H1 (cell line): ENCODE results near the gene BCAS3. TPM values are rescaled to one million over a fixed set of nuclear protein-coding genes. Genes with fewer than 3 reads are reported as not detected.

Source experiments
- CTCF ChIA-PET: fragments of 300-600 bp; sonication (Branson Sonifier 250); formaldehyde crosslinking; loops from one replicate; lab custom pipeline; 2021; ENCODE audit not compliant: partially characterized antibody; lab: Charles Lee
- POLR2A ChIA-PET: fragments of 300-600 bp; sonication (Branson Sonifier 250); formaldehyde crosslinking; loops from one replicate; lab custom pipeline; 2021; ENCODE audit warnings: inconsistent platforms; ENCODE audit not compliant: partially characterized antibody; lab: Charles Lee
- DNase-seq, 2 experiments: peaks; one replicate each; pipeline versions ENCODE4 v3.0.0 to v3.0.0-alpha.2; 2010 to 2022; ENCODE audit warnings: low spot score in 2 of 2, low read depth in 1 of 2, mixed read lengths in 1 of 2
- FAIRE-seq: peaks from 2 replicates; lab custom pipeline; 2011; peaks lifted over from hg19 to GRCh38; lab: Jason Lieb, UNC
- H2AFZ ChIP-seq: 2 replicates; pipeline ENCODE4 v1.8.1; 2012; ENCODE audit warnings: low read length, inconsistent platforms
- H2AK5ac ChIP-seq: 2 replicates; pipeline ENCODE4 v1.6.1; 2013; ENCODE audit warnings: low read depth, low read length
- H2BK120ac ChIP-seq: replicated peaks from 2 replicates; pipeline ENCODE3; 2013; ENCODE audit warnings: low read depth, low read length, inconsistent platforms
- H2BK12ac ChIP-seq: 2 replicates; pipeline ENCODE4 v1.6.1; 2013; ENCODE audit warnings: low read depth, low read length
- H2BK15ac ChIP-seq: 2 replicates; pipeline ENCODE4 v1.6.1; 2013; ENCODE audit warnings: low read length
- H2BK20ac ChIP-seq: 2 replicates; pipeline ENCODE4 v1.6.1; 2013; ENCODE audit warnings: low read length
- H2BK5ac ChIP-seq: 2 replicates; pipeline ENCODE4 v1.6.1; 2013; ENCODE audit warnings: low read depth, low read length
- H3K14ac ChIP-seq: 2 replicates; pipeline ENCODE4 v1.6.1; 2013; ENCODE audit warnings: inconsistent platforms; ENCODE audit not compliant: insufficient read length
- H3K18ac ChIP-seq: 2 replicates; pipeline ENCODE4 v1.6.1; 2013; ENCODE audit warnings: low read length; ENCODE audit errors: extremely low read depth
- H3K23ac ChIP-seq: 2 replicates; pipeline ENCODE4 v1.6.1; 2013; ENCODE audit warnings: inconsistent platforms; ENCODE audit not compliant: insufficient read length
- H3K23me2 ChIP-seq: 2 replicates; pipeline ENCODE4 v1.6.1; 2013; ENCODE audit warnings: low read depth, low read length
- H3K27ac ChIP-seq: 2 replicates; pipeline ENCODE4 v1.6.1; 2011; ENCODE audit warnings: low read depth, low read length, inconsistent platforms
- H3K27me3 ChIP-seq, 4 experiments: replicated peaks in 1 of 4; 1 replicate in 1 of 4; 2 replicates in 3 of 4; pipeline versions ENCODE4 v1.6.1 to v1.8.1; 2011 to 2013; ENCODE audit warnings: low read length in 3 of 4, mild to moderate bottlenecking in 3 of 4, inconsistent platforms in 2 of 4, mixed read lengths in 2 of 4, moderate library complexity in 1 of 4; ENCODE audit not compliant: control insufficient read depth in 3 of 4, insufficient read depth in 3 of 4; ENCODE audit errors: extremely low read depth in 1 of 4
- H3K36me3 ChIP-seq, 4 experiments: 2 replicates each; pipeline versions ENCODE4 v1.6.1 to v1.8.1; 2011 to 2013; ENCODE audit warnings: mild to moderate bottlenecking in 4 of 4, low read length in 3 of 4, moderate library complexity in 2 of 4, control low read depth in 1 of 4, inconsistent platforms in 1 of 4; ENCODE audit not compliant: insufficient read depth in 4 of 4, control insufficient read depth in 2 of 4
- H3K4ac ChIP-seq: replicated peaks from 2 replicates; pipeline ENCODE3; 2013; ENCODE audit warnings: low read length, low read depth, mixed read lengths, inconsistent platforms; ENCODE audit not compliant: insufficient read length
- H3K4me1 ChIP-seq, 4 experiments: replicated peaks in 1 of 4; 1 replicate in 1 of 4; 2 replicates in 3 of 4; pipeline versions ENCODE4 v1.6.1 to v1.8.1; 2011 to 2013; ENCODE audit warnings: low read length in 3 of 4, inconsistent platforms in 2 of 4, mixed read lengths in 1 of 4; ENCODE audit not compliant: insufficient read depth in 4 of 4, control insufficient read depth in 3 of 4
- H3K4me2 ChIP-seq, 2 experiments: 2 replicates each; pipeline versions ENCODE4 v1.6.1 to v1.8.1; 2011 to 2013; ENCODE audit warnings: low read depth in 2 of 2, low read length in 2 of 2, control low read depth in 1 of 2, inconsistent platforms in 1 of 2, mild to moderate bottlenecking in 1 of 2; ENCODE audit not compliant: insufficient read depth in 1 of 2
- H3K4me3 ChIP-seq, 4 experiments: fragments of 200-600, 300-600 bp in 1 of 4; sonication (generic), shearing (Covaris generic), sonication (Bioruptor Twin) in 1 of 4; 2 replicates each; pipeline versions ENCODE4 v1.5.1 to v1.8.1; 2011 to 2016; ENCODE audit warnings: low read length in 4 of 4, low read depth in 3 of 4, control low read depth in 2 of 4, inconsistent platforms in 2 of 4, mild to moderate bottlenecking in 2 of 4, mixed read lengths in 1 of 4, moderate library complexity in 1 of 4; ENCODE audit not compliant: insufficient read depth in 2 of 4; ENCODE audit errors: extremely low read depth in 1 of 4
- H3K56ac ChIP-seq: replicated peaks from 2 replicates; pipeline ENCODE3; 2013; ENCODE audit warnings: low read depth, mild to moderate bottlenecking, mixed read lengths, low read length, inconsistent platforms; ENCODE audit not compliant: insufficient read length
- H3K79me1 ChIP-seq: 2 replicates; pipeline ENCODE4 v1.6.1; 2013; ENCODE audit warnings: low read depth, low read length, control low read depth
- H3K79me2 ChIP-seq, 2 experiments: 2 replicates each; pipeline versions ENCODE4 v1.6.1 to v1.8.1; 2012 to 2013; ENCODE audit warnings: low read length in 2 of 2, mild to moderate bottlenecking in 2 of 2, inconsistent platforms in 1 of 2; ENCODE audit not compliant: insufficient read depth in 2 of 2, control insufficient read depth in 1 of 2
- H3K9ac ChIP-seq, 4 experiments: replicated peaks in 1 of 4; 1 replicate in 1 of 4; 2 replicates in 3 of 4; pipeline versions ENCODE4 v1.6.1 to v1.8.1; 2011 to 2013; ENCODE audit warnings: low read depth in 3 of 4, low read length in 3 of 4, control low read depth in 2 of 4, mild to moderate bottlenecking in 2 of 4, moderate library complexity in 2 of 4, inconsistent platforms in 1 of 4; ENCODE audit errors: extremely low read depth in 1 of 4
- H3K9me3 ChIP-seq, 2 experiments: 2 replicates each; pipeline versions ENCODE4 v1.6.1 to v1.8.1; 2012 to 2013; ENCODE audit warnings: mild to moderate bottlenecking in 2 of 2, moderate library complexity in 2 of 2, control low read depth in 1 of 2, inconsistent platforms in 1 of 2, low read depth in 1 of 2, low read length in 1 of 2, mixed read lengths in 1 of 2; ENCODE audit not compliant: insufficient read depth in 2 of 2
- H4K20me1 ChIP-seq, 2 experiments: replicated peaks in 1 of 2; 2 replicates each; pipeline versions ENCODE3 to v1.8.1; 2011 to 2013; ENCODE audit warnings: inconsistent platforms in 2 of 2, low read length in 2 of 2, mild to moderate bottlenecking in 1 of 2; ENCODE audit not compliant: insufficient read depth in 2 of 2, control insufficient read depth in 1 of 2
- H4K5ac ChIP-seq: 2 replicates; pipeline ENCODE4 v1.6.1; 2013; ENCODE audit warnings: low read length, low read depth, mixed read lengths, inconsistent platforms; ENCODE audit not compliant: insufficient read length
- H4K8ac ChIP-seq: 2 replicates; pipeline ENCODE4 v1.8.0; 2013; ENCODE audit warnings: mild to moderate bottlenecking, moderate library complexity, low read length, inconsistent platforms; ENCODE audit not compliant: insufficient read depth; ENCODE audit errors: extremely low read depth
- H4K91ac ChIP-seq: replicated peaks from 2 replicates; pipeline ENCODE3; 2013; ENCODE audit warnings: low read length, mixed read lengths, inconsistent platforms; ENCODE audit not compliant: insufficient read length
- ASH2L ChIP-seq: fragments of 200-600, 300-600 bp; sonication (generic); IDR thresholded peaks from one replicate; pipeline ENCODE4 v1.7.1; 2017; ENCODE audit warnings: low read length
- GTF2F1 ChIP-seq: IDR thresholded peaks from 2 replicates; pipeline ENCODE4 v1.6.1; 2012; ENCODE audit warnings: low read depth, low read length, improper control_type of control experiment, borderline replicate concordance
- HDAC2 ChIP-seq, 2 experiments: fragments of 300-600 bp in 1 of 2; sonication (generic) in 1 of 2; IDR thresholded peaks; 2 replicates each; pipeline ENCODE4 v1.6.1; 2011 to 2012; ENCODE audit warnings: low read depth in 2 of 2, low read length in 2 of 2, mild to moderate bottlenecking in 2 of 2, moderate library complexity in 2 of 2, borderline replicate concordance in 1 of 2, inconsistent platforms in 1 of 2
- HDAC6 ChIP-seq: IDR thresholded peaks from one replicate; pipeline ENCODE4 v1.7.1; 2012; ENCODE audit warnings: low read depth, mild to moderate bottlenecking, inconsistent platforms, low read length, moderate library complexity
- JUND ChIP-seq: IDR thresholded peaks from 2 replicates; pipeline ENCODE4 v1.6.1; 2011; ENCODE audit warnings: mild to moderate bottlenecking, improper control_type of control experiment, low read length
- KDM5A ChIP-seq: fragments of 200-600 bp; IDR thresholded peaks from 2 replicates; pipeline ENCODE4 v1.7.1; 2012; ENCODE audit warnings: mild to moderate bottlenecking, low read length, inconsistent platforms, mixed read lengths
- NRF1 ChIP-seq: IDR thresholded peaks from 2 replicates; pipeline ENCODE4 v1.6.1; 2011; ENCODE audit warnings: mild to moderate bottlenecking, low read depth, low read length, improper control_type of control experiment
- SIRT6 ChIP-seq: IDR thresholded peaks from one replicate; pipeline ENCODE4 v1.7.1; 2012; ENCODE audit warnings: low read length, inconsistent platforms
- WGBS, 2 experiments: shearing (Covaris generic) in 1 of 2; methylation state at CpG; one replicate each; pipeline versions ENCODE4 v1.1.6 to v1.1.7; 2013 to 2015; ENCODE audit warnings: low lambda C conversion rate in 2 of 2, mixed read lengths in 2 of 2, inconsistent platforms in 1 of 2, low coverage in 1 of 2, missing lambda C conversion rate in 1 of 2; ENCODE audit not compliant: insufficient replicate concordance in 2 of 2, insufficient coverage in 1 of 2, insufficient read length in 1 of 2; ENCODE audit errors: extremely low coverage in 1 of 2, missing lambda C conversion rate in 1 of 2; 5-methylcytosine and 5-hydroxymethylcytosine counted together
- polyA plus RNA-seq, 7 experiments: library from polyadenylated mRNA; depleted of rRNA in 3 of 7; stranded (reverse) in 5 of 7; unstranded in 2 of 7; fragments of >200 nt in 5 of 7; fragments of 200-250 nt in 2 of 7; gene quantifications; 1 replicate in 5 of 7; 2 replicates in 1 of 7; 4 replicates in 1 of 7; pipeline versions ENCODE4 v1.2.1 to v1.2.3, GENCODE V29; 2011 to 2013; ENCODE audit warnings: missing spikeins in 2 of 7, mixed read lengths in 2 of 7
- total RNA-seq: library from RNA; stranded (reverse); fragmentation: NEBNext Ultra II Directional; extraction: Animal tissue kit (Norgen Biotek cat#: 25700); gene quantifications from 2 replicates; pipeline ENCODE4 v1.2.1, GENCODE V29; 2021
- TF ChIP-seq, protein P1 (sequence below): IDR thresholded peaks from 2 replicates; pipeline ENCODE4 v1.6.1; 2011; ENCODE audit warnings: low read depth, mild to moderate bottlenecking, low read length; ENCODE audit not compliant: insufficient read depth
- TF ChIP-seq, protein P2 (sequence below): IDR thresholded peaks from 2 replicates; pipeline ENCODE4 v1.6.1; 2011; ENCODE audit warnings: low read length, improper control_type of control experiment
- TF ChIP-seq, protein P3 (sequence below): IDR thresholded peaks from 2 replicates; pipeline ENCODE4 v1.6.1; 2012; ENCODE audit warnings: low read length, inconsistent platforms

Gene BCAS3
- total and polyA plus RNA-seq, 2 of the 8 experiments (the other 6 are each of a cell fraction or from before 2014, with no cell fraction given) = 9.9 to 13.3 TPM

- no peak overlapping the region for H2AFZ ChIP-seq
- DNase-seq (no peak), FAIRE-seq (no peak)
- no peak overlapping the region for H2BK120ac ChIP-seq
- H2BK20ac ChIP-seq = no peak overlapping the region
- H3K4me2 ChIP-seq = no peak overlapping the region
- no peak overlapping the region for H3K27ac ChIP-seq
- H4K91ac ChIP-seq = no peak overlapping the region
- 53% methylated on average over 3 of the region's 3 CpGs; no CpG with 5 or more reads in 1 of the 2 experiments for WGBS, 2 experiments
- H3K9ac ChIP-seq = no peak overlapping the region
- H3K4me1 ChIP-seq = no peaks in the 10 kb centered on the region
- H2BK15ac ChIP-seq = no peak overlapping the region
- H3K23me2 ChIP-seq = no peaks in the 10 kb centered on the region
- H4K8ac ChIP-seq = no peak overlapping the region
- H3K4ac ChIP-seq = no peak overlapping the region
- no peaks in the 10 kb centered on the region for H3K79me1 ChIP-seq
- H3K14ac ChIP-seq = no peak overlapping the region
- H3K36me3 ChIP-seq = no peaks in the 10 kb centered on the region
- H3K18ac ChIP-seq = no peak overlapping the region
- no peaks in the 10 kb centered on the region for H3K9me3 ChIP-seq
- H3K79me2 ChIP-seq = no peaks in the 10 kb centered on the region
- H2AK5ac ChIP-seq = no peak overlapping the region
- H2BK5ac ChIP-seq = no peak overlapping the region
- CTCF ChIA-PET = interaction anchor here (0.6 to 1.2 kb wide), 3 partner anchors 10 to 539 kb away, joined by 3 to 5 read pairs (median 3); no protein-coding TSS in a partner anchor
- H2BK12ac ChIP-seq = no peak overlapping the region
- H4K5ac ChIP-seq = no peak overlapping the region
- no peaks in the 10 kb centered on the region for H3K27me3 ChIP-seq
- H3K23ac ChIP-seq = no peak overlapping the region
- no peak overlapping the region for H3K4me3 ChIP-seq
- no peaks in the 10 kb centered on the region for H4K20me1 ChIP-seq
- POLR2A ChIA-PET = interaction anchor here (1.0 kb wide), 1 partner anchor 23 kb away, joined by 6 read pairs; no protein-coding TSS in a partner anchor
- no peak overlapping the region for H3K56ac ChIP-seq
- TF ChIP-seq ASH2L = no peak
- TF ChIP-seq, protein P1, sequence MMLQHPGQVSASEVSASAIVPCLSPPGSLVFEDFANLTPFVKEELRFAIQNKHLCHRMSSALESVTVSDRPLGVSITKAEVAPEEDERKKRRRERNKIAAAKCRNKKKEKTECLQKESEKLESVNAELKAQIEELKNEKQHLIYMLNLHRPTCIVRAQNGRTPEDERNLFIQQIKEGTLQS = no peak
- TF ChIP-seq, protein P2, sequence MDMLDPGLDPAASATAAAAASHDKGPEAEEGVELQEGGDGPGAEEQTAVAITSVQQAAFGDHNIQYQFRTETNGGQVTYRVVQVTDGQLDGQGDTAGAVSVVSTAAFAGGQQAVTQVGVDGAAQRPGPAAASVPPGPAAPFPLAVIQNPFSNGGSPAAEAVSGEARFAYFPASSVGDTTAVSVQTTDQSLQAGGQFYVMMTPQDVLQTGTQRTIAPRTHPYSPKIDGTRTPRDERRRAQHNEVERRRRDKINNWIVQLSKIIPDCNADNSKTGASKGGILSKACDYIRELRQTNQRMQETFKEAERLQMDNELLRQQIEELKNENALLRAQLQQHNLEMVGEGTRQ = no peak
- no peak for TF ChIP-seq NRF1
- TF ChIP-seq HDAC6 = no peak
- TF ChIP-seq JUND = no peak
- TF ChIP-seq, protein P3, sequence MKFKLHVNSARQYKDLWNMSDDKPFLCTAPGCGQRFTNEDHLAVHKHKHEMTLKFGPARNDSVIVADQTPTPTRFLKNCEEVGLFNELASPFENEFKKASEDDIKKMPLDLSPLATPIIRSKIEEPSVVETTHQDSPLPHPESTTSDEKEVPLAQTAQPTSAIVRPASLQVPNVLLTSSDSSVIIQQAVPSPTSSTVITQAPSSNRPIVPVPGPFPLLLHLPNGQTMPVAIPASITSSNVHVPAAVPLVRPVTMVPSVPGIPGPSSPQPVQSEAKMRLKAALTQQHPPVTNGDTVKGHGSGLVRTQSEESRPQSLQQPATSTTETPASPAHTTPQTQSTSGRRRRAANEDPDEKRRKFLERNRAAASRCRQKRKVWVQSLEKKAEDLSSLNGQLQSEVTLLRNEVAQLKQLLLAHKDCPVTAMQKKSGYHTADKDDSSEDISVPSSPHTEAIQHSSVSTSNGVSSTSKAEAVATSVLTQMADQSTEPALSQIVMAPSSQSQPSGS = no peak
- TF ChIP-seq KDM5A = no peak
- no peak for TF ChIP-seq SIRT6
- TF ChIP-seq GTF2F1 = no peak
- TF ChIP-seq HDAC2 (IDR thresholded peaks at IDR 0.05; ENCODE audit: borderline replicate concordance in 1 of 2, low read depth in 2 of 2, low read length in 2 of 2) = no peak
These were observed 581.7 kb downstream of the BCAS3 start for GRCh38 chr17:61259360-61259759.
